Activated B cell treated with CpG ODN at 0.5 μM for 24 hours (primary cell): ENCODE results near the gene SMIM14. TPM values are rescaled to one million over a fixed set of nuclear protein-coding genes. Genes with fewer than 3 reads are reported as not detected.

ENCODE experiments used
- ATAC-seq: fragments of 200-7000 bp; cut with Tn5 transposase; one replicate; pipeline ENCODE4 v1.10.0; 2021; ENCODE audit warnings: low read depth, mild to moderate bottlenecking, moderate library complexity
- CTCF ChIA-PET: fragments of 350-600 bp; sonication (Branson Sonifier 250); formaldehyde crosslinking; loops from one replicate; lab custom pipeline; 2021; ENCODE audit warnings: antibody characterized with exemption; lab: Charles Lee
- POLR2A ChIA-PET: fragments of 350-600 bp; sonication (Branson Sonifier 250); formaldehyde crosslinking; loops from one replicate; lab custom pipeline; 2021; ENCODE audit warnings: antibody characterized with exemption; lab: Charles Lee
- DNase-seq: peaks from one replicate; pipeline ENCODE4 v3.0.0; 2022
- H3K27ac Mint-ChIP-seq: one replicate; pipeline ENCODE4 v1.8.0; 2020; ENCODE audit warnings: mixed read lengths
- H3K27me3 Mint-ChIP-seq: one replicate; pipeline ENCODE4 v1.8.0; 2021; ENCODE audit warnings: mixed read lengths
- H3K36me3 Mint-ChIP-seq: one replicate; pipeline ENCODE4 v1.8.0; 2021; ENCODE audit warnings: low read depth, mixed read lengths
- H3K4me1 Mint-ChIP-seq: one replicate; pipeline ENCODE4 v1.8.0; 2021; ENCODE audit warnings: mixed read lengths
- H3K4me3 Mint-ChIP-seq: one replicate; pipeline ENCODE4 v1.8.0; 2020; ENCODE audit warnings: mild to moderate bottlenecking, mixed read lengths
- H3K9me3 Mint-ChIP-seq: one replicate; pipeline ENCODE4 v1.8.0; 2020; ENCODE audit warnings: mixed read lengths
- CTCF ChIP-seq: fragments of 200-600 bp; IDR thresholded peaks from one replicate; pipeline ENCODE4 v1.8.0; 2022; ENCODE audit warnings: antibody characterized with exemption, mild to moderate bottlenecking
- intact Hi-C: fragments of 100-400 bp; cut with micrococcal nuclease; formaldehyde crosslinking; loops from one replicate; pipeline ENCODE4 v1.15.1; 2024
- total RNA-seq: library from RNA; stranded (reverse); gene quantifications from 2 replicates; pipeline ENCODE4 v1.2.3, GENCODE V29; 2022

The SMIM14 gene
- total RNA-seq, 1 donor from 2014 or later = 83.1 TPM

- ChIA-PET POLR2A (interaction anchor here (0.8 to 9.6 kb wide), 10 partner anchors 11 to 583 kb away, joined by 3 to 219 read pairs (median 5); partner anchors contain the start of genes LIAS, RPL9, SMIM14 and UGDH), CTCF (interaction anchor here (1.3 to 1.4 kb wide), 2 partner anchors 11 to 14 kb away, joined by 4 to 7 read pairs; partner anchors contain the start of gene SMIM14)
- Mint-ChIP-seq H3K27ac (peak overlapping the region; percentile 85), H3K9me3 (no peaks in the 10 kb centered on the region), H3K4me1 (peaks cover 83% of the 10 kb centered on the region), H3K36me3 (peaks cover 14% of the 10 kb centered on the region), H3K4me3 (peak overlapping the region; percentile 84), H3K27me3 (no peaks in the 10 kb centered on the region)
- intact Hi-C loops = loop anchor here (1.0 to 5.0 kb wide), 8 partner anchors 9 to 430 kb away; partner anchors contain the start of genes N4BP2, SMIM14 and UGDH
- TF ChIP-seq CTCF = no peak
- DNase-seq (no peak), ATAC-seq (no peak)
These were observed 11.8 kb downstream of the SMIM14 start for GRCh38 chr4:39626913-39627312.

GRCh38 chr4:39626261-39626660, 12.4 kb downstream of the SMIM14 start:
- TF ChIP-seq CTCF = no peak
- POLR2A ChIA-PET = interaction anchor here (0.8 to 9.6 kb wide), 13 partner anchors 12 to 582 kb away, joined by 3 to 219 read pairs (median 5); partner anchors contain the start of genes LIAS, RPL9, SMIM14 and UGDH
- CTCF ChIA-PET = interaction anchor here (1.3 to 1.4 kb wide), 2 partner anchors 12 to 13 kb away, joined by 4 to 7 read pairs; partner anchors contain the start of gene SMIM14
- Mint-ChIP-seq H3K27ac (peak overlapping the region; percentile 85), H3K4me3 (peak overlapping the region; percentile 84), H3K27me3 (no peaks in the 10 kb centered on the region), H3K36me3 (peaks cover 19% of the 10 kb centered on the region), H3K4me1 (peaks cover 80% of the 10 kb centered on the region), H3K9me3 (no peaks in the 10 kb centered on the region)
- DNase-seq = no peak
- intact Hi-C loops = loop anchor here (1.0 to 5.0 kb wide), 8 partner anchors 8 to 431 kb away; partner anchors contain the start of genes N4BP2, SMIM14 and UGDH
- ATAC-seq = peak; percentile 83

- Mint-ChIP-seq H3K4me1 (peaks cover 69% of the 10 kb centered on the region), H3K27ac (no peak overlapping the region), H3K9me3 (no peaks in the 10 kb centered on the region), H3K4me3 (peak overlapping the region; percentile 9), H3K27me3 (no peaks in the 10 kb centered on the region), H3K36me3 (peaks cover 25% of the 10 kb centered on the region)
- ChIA-PET POLR2A (interaction anchor here (0.7 to 2.2 kb wide), 3 partner anchors 15 to 585 kb away, joined by 3 to 11 read pairs (median 9); partner anchors contain the start of gene SMIM14), CTCF (interaction anchor here (1.3 kb wide), 1 partner anchor 11 kb away, joined by 3 read pairs; no protein-coding TSS in a partner anchor)
- TF ChIP-seq CTCF = no peak
- ATAC-seq (no peak), DNase-seq (no peak)
- intact Hi-C loops = no loop called here
These were observed 17.1 kb downstream of the SMIM14 start for GRCh38 chr4:39621582-39621981.

- no peak for TF ChIP-seq CTCF
- Mint-ChIP-seq H3K9me3 (no peaks in the 10 kb centered on the region), H3K36me3 (peaks cover 25% of the 10 kb centered on the region), H3K4me1 (peaks cover 67% of the 10 kb centered on the region), H3K27me3 (no peaks in the 10 kb centered on the region), H3K27ac (peak overlapping the region; percentile 36), H3K4me3 (no peak overlapping the region)
- ChIA-PET POLR2A (interaction anchor here (0.7 to 2.2 kb wide), 4 partner anchors 12 to 584 kb away, joined by 3 to 11 read pairs (median 6); partner anchors contain the start of gene SMIM14), CTCF (interaction anchor here (0.6 to 1.3 kb wide), 2 partner anchors 12 to 98 kb away, joined by 3 read pairs; no protein-coding TSS in a partner anchor)
- intact Hi-C loops = no loop called here
- DNase-seq (no peak), ATAC-seq (no peak)
These were observed 17.9 kb downstream of the SMIM14 start for GRCh38 chr4:39620551-39621313.
